Activated CD8-positive, alpha-beta memory T cell treated with anti-CD3 and anti-CD28 coated beads for 48 hours (primary cell): ENCODE measurements around the gene KCTD8.
"Not testable (repeated sequence)": the region's sequence is repeated elsewhere in the genome, so short reads cannot be mapped to it uniquely, and the experiment has no call there.

ENCODE experiments used
- DNase-seq, 3 experiments: peaks; one replicate each; pipeline ENCODE4 v3.0.0-alpha.2; 2020; ENCODE audit warnings: low read depth in 2 of 3, low spot score in 2 of 3

KCTD8 gene

GRCh38 chr4:44167766-44168165 lies 280.8 kb downstream of the KCTD8 start:
- DNase-seq = not testable (repeated sequence)

GRCh38 chr4:44165938-44166337 lies 282.7 kb downstream of the KCTD8 start:
- DNase-seq = no peak

- no peak for DNase-seq
These were observed 285.9 kb downstream of the KCTD8 start for GRCh38 chr4:44162538-44163270.

GRCh38 chr4:44161756-44162155 lies 286.9 kb downstream of the KCTD8 start:
- DNase-seq = no peak

- no peak for DNase-seq
These were observed 287.7 kb downstream of the KCTD8 start for GRCh38 chr4:44160776-44161367.

- no peak for DNase-seq
These were observed 288.6 kb downstream of the KCTD8 start for GRCh38 chr4:44159991-44160390.

GRCh38 chr4:44157611-44158277 lies 290.9 kb downstream of the KCTD8 start:
- DNase-seq = no peak

GRCh38 chr4:44150091-44150576 lies 298.5 kb downstream of the KCTD8 start:
- DNase-seq = no peak

- no peak for DNase-seq
These were observed 299.3 kb downstream of the KCTD8 start for GRCh38 chr4:44149282-44149681.

- DNase-seq = no peak
These were observed 301.0 kb downstream of the KCTD8 start for GRCh38 chr4:44147571-44148075.

GRCh38 chr4:44146516-44146915 lies 302.1 kb downstream of the KCTD8 start:
- no peak for DNase-seq

GRCh38 chr4:44145868-44146267 lies 302.7 kb downstream of the KCTD8 start:
- no peak for DNase-seq

- no peak for DNase-seq
These were observed 316.1 kb downstream of the KCTD8 start for GRCh38 chr4:44132526-44132925.
